HepG2 (cell line): ENCODE measurements around the gene SESN3. TPM values are rescaled to one million over a fixed set of nuclear protein-coding genes. Genes with fewer than 3 reads are reported as not detected.
A peak's percentile ranks its signal among the peaks of the same experiment; 100 is the strongest.

Experiments
- BORCS8-MEF2B ChIP-seq: sonication (generic); formaldehyde crosslinking; IDR thresholded peaks from 2 replicates; pipeline ENCODE4 v1.8.0; 2022; ENCODE audit warnings: mild to moderate bottlenecking, missing genetic modification reagents
- DNMT3B ChIP-seq: conservative IDR thresholded peaks from 2 replicates; pipeline ENCODE4 v1.6.1; 2016; ENCODE audit warnings: missing biosample characterization, control low read depth
- DR1 ChIP-seq: sonication (generic); formaldehyde crosslinking; IDR thresholded peaks from 2 replicates; pipeline ENCODE4 v1.8.0; 2021; ENCODE audit warnings: mild to moderate bottlenecking, missing genetic modification reagents, inconsistent platforms
- HOXA3 ChIP-seq: sonication (generic); formaldehyde crosslinking; IDR thresholded peaks from 2 replicates; pipeline ENCODE4 v1.5.0; 2020; ENCODE audit warnings: missing genetic modification reagents
- NFATC3 ChIP-seq: sonication (generic); formaldehyde crosslinking; IDR thresholded peaks from 2 replicates; pipeline ENCODE4 v1.5.1; 2020; ENCODE audit warnings: mild to moderate bottlenecking, missing genetic modification reagents
- NPAS2 ChIP-seq: sonication (generic); formaldehyde crosslinking; IDR thresholded peaks from 2 replicates; pipeline ENCODE4 v1.8.0; 2022; ENCODE audit warnings: mild to moderate bottlenecking, missing genetic modification reagents, borderline replicate concordance
- RFXAP ChIP-seq: sonication (generic); formaldehyde crosslinking; IDR thresholded peaks from 2 replicates; pipeline ENCODE4 v1.4.0; 2020; ENCODE audit warnings: missing genetic modification reagents, borderline replicate concordance
- SP1 ChIP-seq, 2 experiments: fragments of 450-650 bp in 1 of 2; sonication (generic) in 1 of 2; formaldehyde crosslinking in 1 of 2; IDR thresholded peaks; 2 replicates each; pipeline versions ENCODE4 v1.4.0 to v1.6.1; 2016 to 2020; ENCODE audit warnings: missing genetic modification reagents in 1 of 2
- SYNCRIP ChIP-seq: fragments of 200-400 bp; formaldehyde crosslinking; IDR thresholded peaks from 2 replicates; pipeline ENCODE4 v1.6.1; 2018; ENCODE audit warnings: mild to moderate bottlenecking, low read depth, low read length; ENCODE audit not compliant: insufficient read depth
- YEATS2 ChIP-seq: sonication (generic); formaldehyde crosslinking; IDR thresholded peaks from 2 replicates; pipeline ENCODE4 v1.4.0; 2020; ENCODE audit warnings: missing genetic modification reagents, borderline replicate concordance
- ZGPAT ChIP-seq: IDR thresholded peaks from 2 replicates; pipeline ENCODE4 v1.6.1; 2016; ENCODE audit warnings: mild to moderate bottlenecking
- ZHX2 ChIP-seq, 2 experiments: sonication (generic) in 1 of 2; formaldehyde crosslinking in 1 of 2; IDR thresholded peaks; 2 replicates each; pipeline versions ENCODE4 v1.6.1 to v1.9.0; 2014 to 2022; ENCODE audit warnings: antibody characterized with exemption in 1 of 2, borderline replicate concordance in 1 of 2, inconsistent platforms in 1 of 2, low read depth in 1 of 2, missing genetic modification reagents in 1 of 2
- ZNF20 ChIP-seq: sonication (generic); formaldehyde crosslinking; IDR thresholded peaks from 2 replicates; pipeline ENCODE4 v1.4.0; 2020; ENCODE audit warnings: mild to moderate bottlenecking, moderate library complexity, missing genetic modification reagents
- ZNF275 ChIP-seq: sonication (generic); formaldehyde crosslinking; IDR thresholded peaks from 2 replicates; pipeline ENCODE4 v1.8.0; 2022; ENCODE audit warnings: missing genetic modification reagents, mild to moderate bottlenecking, inconsistent platforms, borderline replicate concordance
- ZNF841 ChIP-seq: sonication (generic); formaldehyde crosslinking; IDR thresholded peaks from 2 replicates; pipeline ENCODE4 v1.8.1; 2023; ENCODE audit warnings: missing genetic modification reagents, borderline replicate concordance
- polyA plus RNA-seq, 8 experiments: library from polyadenylated mRNA; depleted of rRNA in 3 of 8; stranded (reverse) in 7 of 8; unstranded in 1 of 8; fragments of >200 nt; fragmentation: Illumina TruSeq in 4 of 8; extraction: Trizol in 4 of 8; gene quantifications; 2 replicates each; pipeline versions ENCODE4 v1.2.1 to v1.2.3, GENCODE V29; 2011 to 2016; ENCODE audit warnings: low read depth in 4 of 8, missing spikeins in 1 of 8, mixed read lengths in 1 of 8; ENCODE audit not compliant: insufficient read depth in 1 of 8
- total RNA-seq, 5 experiments: library from RNA; depleted of rRNA; stranded (reverse); fragments of >200 nt; fragmentation: Illumina TruSeq; extraction: Trizol; gene quantifications; 2 replicates each; pipeline ENCODE4 v1.2.3, GENCODE V29; 2016; ENCODE audit warnings: low read depth in 1 of 5

SESN3 gene
- total and polyA plus RNA-seq, 2 of the 13 experiments (the other 11 are each of a cell fraction or from before 2014, with no cell fraction given), result 0.53 to 0.86 TPM

- peak; percentile 51; the same call in 1 of the 2 replicates for TF ChIP-seq ZHX2 (IDR thresholded peaks at IDR 0.05; ENCODE audit: low read depth)
- TF ChIP-seq ZHX2 (CRISPR knock-in tag; IDR thresholded peaks at IDR 0.05; ENCODE audit: borderline replicate concordance), result no peak
- TF ChIP-seq DR1, result no peak
- TF ChIP-seq ZNF275 (CRISPR knock-in tag), result no peak
- no peak for TF ChIP-seq DNMT3B (CRISPR knock-in tag)
- TF ChIP-seq SYNCRIP, result no peak
- TF ChIP-seq HOXA3 (CRISPR knock-in tag), result peak; percentile 46; the same call in 1 of the 2 replicates
- TF ChIP-seq YEATS2 (CRISPR knock-in tag), result no peak
- TF ChIP-seq ZGPAT (CRISPR knock-in tag), result 0 out of 2 replicates have a peak, but pooled peaks have one; percentile 35
- TF ChIP-seq ZNF20 (CRISPR knock-in tag), result no peak
- TF ChIP-seq NPAS2 (CRISPR knock-in tag), result no peak
- 0 out of 2 replicates have a peak, but pooled peaks have one; percentile 2 for TF ChIP-seq RFXAP
- TF ChIP-seq SP1 (IDR thresholded peaks at IDR 0.05), result no peak
- 0 out of 2 replicates have a peak, but pooled peaks have one; percentile 42 for TF ChIP-seq SP1 (CRISPR knock-in tag; IDR thresholded peaks at IDR 0.05)
- no peak for TF ChIP-seq ZNF841
- TF ChIP-seq BORCS8-MEF2B (CRISPR knock-in tag), result peak; percentile 26; the same call in 1 of the 2 replicates
- no peak for TF ChIP-seq NFATC3
Measured at GRCh38 chr11:95150956-95151684, 79.9 kb downstream of the SESN3 start (continued).
